Caco-2 (cell line): ENCODE data around the gene HLA-DMA. TPM values are rescaled to one million over a fixed set of nuclear protein-coding genes. Genes with fewer than 3 reads are reported as not detected.

Source experiments
- BruUV-seq: library from RNA; stranded (reverse); fragments of 400-500 nt; replicated peaks from 2 replicates; lab custom pipeline; 2021; lab: Mats Ljungman, UMichigan
- CTCF ChIA-PET: fragments of 300-600 bp; sonication (Branson Sonifier 250); formaldehyde crosslinking; loops from one replicate; lab custom pipeline; 2022; ENCODE audit warnings: antibody characterized with exemption; lab: Charles Lee
- POLR2A ChIA-PET: fragments of 300-600 bp; sonication (Branson Sonifier 250); formaldehyde crosslinking; loops from one replicate; lab custom pipeline; 2022; ENCODE audit warnings: antibody characterized with exemption; lab: Charles Lee
- DNase-seq, 2 experiments: peaks; one replicate each; pipeline versions ENCODE4 v3.0.0 to v3.0.0-alpha.2; 2020 to 2022
- H3K27me3 ChIP-seq: replicated peaks from 2 replicates; pipeline ENCODE4 v1.6.0; 2011; ENCODE audit warnings: low read length; ENCODE audit not compliant: control insufficient read depth, insufficient read depth
- H3K36me3 ChIP-seq: 2 replicates; pipeline ENCODE4 v1.5.1; 2011; ENCODE audit warnings: low read length; ENCODE audit not compliant: control insufficient read depth, insufficient read depth
- H3K4me1 ChIP-seq: fragments of 250-450 bp; sonication (Bioruptor Pico); 2 replicates; pipeline ENCODE4 v1.5.1; 2020; ENCODE audit warnings: mild to moderate bottlenecking
- H3K4me3 ChIP-seq: 2 replicates; pipeline ENCODE4 v1.5.1; 2011; ENCODE audit warnings: low read depth, mild to moderate bottlenecking, control low read depth, low read length
- H3K9me3 ChIP-seq: fragments of 250-450 bp; sonication (Bioruptor Pico); 2 replicates; pipeline ENCODE4 v1.5.1; 2020; ENCODE audit warnings: mild to moderate bottlenecking, moderate library complexity
- H3K27ac Mint-ChIP-seq: one replicate; pipeline ENCODE4 v1.8.0; 2022; ENCODE audit warnings: mixed read lengths; ENCODE audit not compliant: unreplicated experiment
- H3K27me3 Mint-ChIP-seq: one replicate; pipeline ENCODE4 v1.8.0; 2022; ENCODE audit warnings: mixed read lengths; ENCODE audit not compliant: insufficient read depth, unreplicated experiment
- H3K36me3 Mint-ChIP-seq: one replicate; pipeline ENCODE4 v1.8.0; 2022; ENCODE audit warnings: mild to moderate bottlenecking, mixed read lengths; ENCODE audit not compliant: insufficient read depth, unreplicated experiment
- H3K4me1 Mint-ChIP-seq: one replicate; pipeline ENCODE4 v1.8.0; 2022; ENCODE audit warnings: low read depth, mixed read lengths; ENCODE audit not compliant: unreplicated experiment
- H3K4me3 Mint-ChIP-seq: one replicate; pipeline ENCODE4 v1.8.0; 2022; ENCODE audit warnings: mild to moderate bottlenecking, moderate library complexity, mixed read lengths; ENCODE audit not compliant: unreplicated experiment
- H3K9me3 Mint-ChIP-seq: one replicate; pipeline ENCODE4 v1.8.0; 2022; ENCODE audit warnings: mixed read lengths; ENCODE audit not compliant: unreplicated experiment
- intact Hi-C: fragments of 100-400 bp; cut with micrococcal nuclease; formaldehyde crosslinking; loops from one replicate; pipeline ENCODE4 v1.10.0; 2022; ENCODE audit not compliant: unreplicated experiment
- total RNA-seq: library from RNA; stranded (reverse); gene quantifications from 2 replicates; pipeline ENCODE4 v1.2.3, GENCODE V29; 2022
- TF ChIP-seq, protein P1 (sequence below), 2 experiments: fragments of 200-600 bp in 1 of 2; IDR thresholded peaks; 1 replicate in 1 of 2; 2 replicates in 1 of 2; pipeline versions ENCODE4 v1.5.1 to v1.8.0; 2011 to 2022; ENCODE audit warnings: antibody characterized with exemption in 1 of 2, control low read depth in 1 of 2, inconsistent platforms in 1 of 2, low read depth in 1 of 2, low read length in 1 of 2, mild to moderate bottlenecking in 1 of 2, moderate library complexity in 1 of 2; ENCODE audit not compliant: insufficient read depth in 1 of 2, severe bottlenecking in 1 of 2, unreplicated experiment in 1 of 2

The HLA-DMA gene
- total RNA-seq, 1 experiment from 2014 or later: 2.1 TPM

DNA sequence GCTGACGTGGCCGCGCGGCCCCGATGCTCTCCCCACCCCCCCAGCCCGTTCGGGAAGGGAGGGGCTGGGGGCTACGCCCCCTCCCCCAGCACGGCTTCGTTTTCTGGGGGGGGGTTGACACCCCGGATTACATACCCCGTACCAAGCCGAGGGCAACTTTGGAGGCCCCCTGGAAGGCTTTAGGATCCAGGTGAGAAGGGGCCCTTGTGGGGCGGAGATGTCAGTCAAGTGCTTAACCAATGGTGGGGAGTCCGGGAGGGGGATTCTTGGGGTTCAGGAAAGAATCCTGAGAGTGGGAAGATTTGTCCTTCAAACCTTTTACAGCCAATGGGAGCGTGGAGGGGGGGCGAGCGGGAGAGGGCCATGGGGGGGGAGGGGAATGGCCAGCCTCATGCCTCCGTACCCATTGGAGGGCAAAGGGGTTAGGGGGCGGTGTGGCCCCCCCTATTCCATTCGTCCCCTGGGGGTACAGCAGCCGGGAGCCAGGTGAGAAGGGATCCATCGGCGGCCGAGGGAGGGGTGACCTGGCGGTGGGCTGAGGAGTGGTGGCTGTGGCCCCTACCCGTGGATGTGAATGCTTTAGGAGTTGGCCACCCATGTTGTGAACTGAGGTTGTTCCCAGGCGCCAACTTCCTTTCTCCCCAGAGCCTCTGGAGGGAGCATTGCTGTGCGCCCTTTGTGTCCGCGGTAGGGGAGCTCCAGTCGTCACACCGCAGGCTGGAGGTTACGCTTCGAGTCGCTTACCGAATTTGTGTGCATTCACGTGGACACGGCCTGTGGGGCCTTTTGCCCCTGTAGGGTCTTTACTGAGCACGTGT, 16.2 kb upstream of the HLA-DMA start:
- TF ChIP-seq, protein P1, sequence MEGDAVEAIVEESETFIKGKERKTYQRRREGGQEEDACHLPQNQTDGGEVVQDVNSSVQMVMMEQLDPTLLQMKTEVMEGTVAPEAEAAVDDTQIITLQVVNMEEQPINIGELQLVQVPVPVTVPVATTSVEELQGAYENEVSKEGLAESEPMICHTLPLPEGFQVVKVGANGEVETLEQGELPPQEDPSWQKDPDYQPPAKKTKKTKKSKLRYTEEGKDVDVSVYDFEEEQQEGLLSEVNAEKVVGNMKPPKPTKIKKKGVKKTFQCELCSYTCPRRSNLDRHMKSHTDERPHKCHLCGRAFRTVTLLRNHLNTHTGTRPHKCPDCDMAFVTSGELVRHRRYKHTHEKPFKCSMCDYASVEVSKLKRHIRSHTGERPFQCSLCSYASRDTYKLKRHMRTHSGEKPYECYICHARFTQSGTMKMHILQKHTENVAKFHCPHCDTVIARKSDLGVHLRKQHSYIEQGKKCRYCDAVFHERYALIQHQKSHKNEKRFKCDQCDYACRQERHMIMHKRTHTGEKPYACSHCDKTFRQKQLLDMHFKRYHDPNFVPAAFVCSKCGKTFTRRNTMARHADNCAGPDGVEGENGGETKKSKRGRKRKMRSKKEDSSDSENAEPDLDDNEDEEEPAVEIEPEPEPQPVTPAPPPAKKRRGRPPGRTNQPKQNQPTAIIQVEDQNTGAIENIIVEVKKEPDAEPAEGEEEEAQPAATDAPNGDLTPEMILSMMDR (IDR thresholded peaks at IDR 0.05; ENCODE audit: insufficient read depth in 1 of 2, low read depth in 1 of 2, low read length in 1 of 2, severe bottlenecking in 1 of 2, unreplicated experiment in 1 of 2): peak in 1 of 2 experiments; percentile 1
- BruUV-seq: no TSS peak
- Histone ChIP-seq H3K27me3 (no peaks in the 10 kb centered on the region), H3K4me1 (no peaks in the 10 kb centered on the region; the same call in 1 of the 2 replicates), H3K36me3 (peaks cover 8% of the 10 kb centered on the region), H3K9me3 (no peaks in the 10 kb centered on the region), H3K4me3 (peak overlapping the region; percentile 89)
- peaks cover 21% of the 10 kb centered on the region for H3K4me1 Mint-ChIP-seq
- no peaks in the 10 kb centered on the region for H3K9me3 Mint-ChIP-seq
- peak overlapping the region; percentile 100 for H3K27ac Mint-ChIP-seq
- ChIA-PET CTCF (interaction anchor here (0.6 to 1.5 kb wide), 6 partner anchors 13 to 279 kb away, joined by 5 to 9 read pairs (median 7); no protein-coding TSS in a partner anchor), POLR2A (interaction anchor here (0.5 to 1.6 kb wide), 4 partner anchors 15 to 350 kb away, joined by 3 to 6 read pairs (median 4); partner anchors contain the start of genes HLA-DMA and RING1)
- intact Hi-C loops: loop anchor here (5.0 to 10.0 kb wide), 2 partner anchors 77 to 774 kb away; partner anchors contain the start of genes GPSM3 and PBX2
- H3K36me3 Mint-ChIP-seq: peaks cover 72% of the 10 kb centered on the region
- peak overlapping the region; percentile 85 for H3K4me3 Mint-ChIP-seq
- H3K27me3 Mint-ChIP-seq: no peaks in the 10 kb centered on the region
- DNase-seq: peak; percentile 83 to 92

DNA sequence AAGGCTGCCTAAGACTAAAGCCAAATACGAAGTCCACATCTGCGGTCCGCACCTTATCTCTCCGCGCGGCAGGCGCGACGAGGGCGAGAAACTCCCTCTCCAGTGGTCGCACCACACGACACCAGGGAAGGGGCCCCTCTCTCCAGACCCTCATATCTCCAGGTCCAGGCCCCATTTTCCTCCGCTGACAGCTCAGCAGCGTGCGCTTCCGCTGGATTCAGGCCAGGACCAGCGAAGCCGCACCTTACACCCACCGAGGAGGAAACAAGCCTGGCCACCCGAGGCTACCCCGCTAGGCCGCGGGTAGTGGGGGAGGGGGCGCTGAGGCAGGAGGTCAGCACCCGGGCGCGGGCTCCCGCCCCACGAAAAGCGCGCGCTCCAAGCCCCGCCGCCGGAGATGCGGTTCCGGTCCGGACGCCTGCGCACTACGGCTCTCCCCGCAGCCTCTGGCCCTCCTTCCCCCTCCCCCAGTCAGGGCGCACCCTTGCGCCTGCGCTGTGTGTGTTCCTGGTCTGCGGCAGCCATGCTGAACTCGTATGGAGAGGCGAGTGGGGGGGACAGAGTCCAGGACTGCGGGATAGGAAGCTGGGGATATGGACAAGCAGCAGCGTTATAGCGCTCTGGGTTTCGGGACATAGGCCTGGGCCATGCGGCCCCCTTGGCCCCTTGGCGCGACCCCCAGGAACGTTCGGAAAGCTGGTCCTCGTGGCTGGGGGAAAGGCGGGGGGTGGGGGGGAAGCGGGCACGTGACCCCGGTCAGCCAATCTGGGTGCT, 15.4 kb upstream of the HLA-DMA start, which contains the start of gene BRD2:
Gene BRD2 (plus strand): TSS at position 502 of the 774 bp plus-strand sequence. CDS start 4,305 bp downstream, outside the sequence.
- TF ChIP-seq, protein P1 (IDR thresholded peaks at IDR 0.05; ENCODE audit: insufficient read depth in 1 of 2, low read depth in 1 of 2, low read length in 1 of 2, severe bottlenecking in 1 of 2, unreplicated experiment in 1 of 2): no peak
- H3K27ac Mint-ChIP-seq: peak within 1 kb of the TSS; percentile 100
- DNase-seq: peak; percentile 96
- Histone ChIP-seq H3K9me3 (no peaks in the 10 kb centered on the region), H3K27me3 (no peaks in the 10 kb centered on the region), H3K4me3 (peak within 1 kb of the TSS; percentile 89), H3K4me1 (no peaks in the 10 kb centered on the region), H3K36me3 (peaks cover 8% of the 10 kb centered on the region)
- ChIA-PET CTCF (interaction anchor here (0.6 to 1.5 kb wide), 9 partner anchors 14 to 1050 kb away, joined by 4 to 9 read pairs (median 6); no protein-coding TSS in a partner anchor), POLR2A (interaction anchor here (0.6 to 1.2 kb wide), 2 partner anchors 16 to 240 kb away, joined by 3 to 4 read pairs; partner anchors contain the start of gene RING1)
- BruUV-seq: TSS peak; percentile 21
- intact Hi-C loops: loop anchor here (5.0 to 10.0 kb wide), 2 partner anchors 76 to 773 kb away; partner anchors contain the start of genes GPSM3 and PBX2
- no peaks in the 10 kb centered on the region for H3K9me3 Mint-ChIP-seq
- H3K4me3 Mint-ChIP-seq: peak within 1 kb of the TSS; percentile 85
- H3K27me3 Mint-ChIP-seq: no peaks in the 10 kb centered on the region
- H3K36me3 Mint-ChIP-seq: peaks cover 64% of the 10 kb centered on the region
- peaks cover 21% of the 10 kb centered on the region for H3K4me1 Mint-ChIP-seq
